ENCODE results near the gene GDPD1. TPM values are rescaled to one million over a fixed set of nuclear protein-coding genes. Genes with fewer than 3 reads are reported as not detected.

GDPD1 gene
- total and polyA plus RNA-seq, 9 of the 15 experiments (the other 6 are each of a cell fraction or from before 2014, with no cell fraction given), result 5.7 to 15.2 (median 9.3) TPM

GRCh38 chr17:59220328-59221158 lies at the start of gene GDPD1 (continued):
- no peak for TF ChIP-seq ZNF395 (CRISPR knock-in tag; IDR thresholded peaks at IDR 0.05)
- no peak for TF ChIP-seq SMARCC2 (IDR thresholded peaks at IDR 0.05; ENCODE audit: low read depth)
- TF ChIP-seq UBTF (IDR thresholded peaks at IDR 0.05; ENCODE audit: borderline replicate concordance in 1 of 2, low read depth in 2 of 2, low read length in 2 of 2), result peak; percentile 87 to 92; a peak in 3 of 4 replicates
- TF ChIP-seq PHB2 (IDR thresholded peaks at IDR 0.05; ENCODE audit: low read depth), result no peak
- TF ChIP-seq XRCC5 (IDR thresholded peaks at IDR 0.05; ENCODE audit: low read depth, low read length), result 0 out of 2 replicates have a peak, but pooled peaks have one; percentile 20
- TF ChIP-seq SIN3B (IDR thresholded peaks at IDR 0.05; ENCODE audit: low read depth), result no peak
- peak in 2 of 3 experiments; percentile 6 to 31; a peak in 3 of 6 replicates for TF ChIP-seq ZBTB11 (CRISPR knock-in tag; IDR thresholded peaks at IDR 0.05)
- TF ChIP-seq NFIX (CRISPR knock-in tag; IDR thresholded peaks at IDR 0.05; ENCODE audit: low read depth), result no peak
- no peak; the same call in 1 of the 2 replicates for TF ChIP-seq HDAC2 (IDR thresholded peaks at IDR 0.05)
- TF ChIP-seq ZNF449 (CRISPR knock-in tag; IDR thresholded peaks at IDR 0.05), result no peak
- TF ChIP-seq ZNF133 (CRISPR knock-in tag; IDR thresholded peaks at IDR 0.05), result no peak
- no peak for TF ChIP-seq NFXL1 (CRISPR knock-in tag; IDR thresholded peaks at IDR 0.05)
- TF ChIP-seq SRF (CRISPR knock-in tag; IDR thresholded peaks at IDR 0.05), result no peak; a peak in 1 of 4 replicates
- no peak for TF ChIP-seq KDM2B (CRISPR knock-in tag; IDR thresholded peaks at IDR 0.05)
- TF ChIP-seq ZNF764 (CRISPR knock-in tag; IDR thresholded peaks at IDR 0.05; ENCODE audit: low read depth), result no peak
- peak; percentile 87; the same call in 1 of the 2 replicates for TF ChIP-seq KAT7 (CRISPR knock-in tag; IDR thresholded peaks at IDR 0.05; ENCODE audit: borderline replicate concordance)
- no peak for TF ChIP-seq PPARD (CRISPR knock-in tag; IDR thresholded peaks at IDR 0.05)
- TF ChIP-seq NCOA6 (IDR thresholded peaks at IDR 0.05), result peak; percentile 68

All from K562 (cell line).